CD4-positive, alpha-beta T cell treated with Interferon alpha-2 for 1 hour (primary cell): Measurements from ENCODE around the gene SMAD6.

Source experiments
- DNase-seq, 2 donors: peaks; one replicate each; pipeline ENCODE4 v3.0.0-alpha.2; 2020 to 2022

The SMAD6 gene

DNA sequence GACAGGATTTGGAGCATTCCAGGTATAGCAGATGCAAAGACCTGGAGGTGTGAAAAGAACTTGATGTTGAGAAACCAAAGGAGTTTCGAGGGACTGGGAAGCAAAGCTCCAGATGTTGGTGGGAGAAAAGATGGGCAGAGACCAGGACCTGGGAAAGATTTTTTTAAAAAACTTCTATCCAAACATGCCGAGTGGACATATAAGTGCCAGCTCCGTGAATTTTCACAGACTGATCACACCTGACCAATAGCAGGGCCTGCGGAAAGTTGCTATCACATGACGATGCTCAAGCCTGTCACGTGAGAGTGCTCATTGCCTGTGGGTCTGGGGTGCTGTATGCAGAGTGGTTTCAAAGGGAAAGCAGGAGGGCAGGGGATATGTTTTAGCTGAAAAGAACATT, 19.9 kb downstream of the SMAD6 start:
- no peak for DNase-seq

DNA sequence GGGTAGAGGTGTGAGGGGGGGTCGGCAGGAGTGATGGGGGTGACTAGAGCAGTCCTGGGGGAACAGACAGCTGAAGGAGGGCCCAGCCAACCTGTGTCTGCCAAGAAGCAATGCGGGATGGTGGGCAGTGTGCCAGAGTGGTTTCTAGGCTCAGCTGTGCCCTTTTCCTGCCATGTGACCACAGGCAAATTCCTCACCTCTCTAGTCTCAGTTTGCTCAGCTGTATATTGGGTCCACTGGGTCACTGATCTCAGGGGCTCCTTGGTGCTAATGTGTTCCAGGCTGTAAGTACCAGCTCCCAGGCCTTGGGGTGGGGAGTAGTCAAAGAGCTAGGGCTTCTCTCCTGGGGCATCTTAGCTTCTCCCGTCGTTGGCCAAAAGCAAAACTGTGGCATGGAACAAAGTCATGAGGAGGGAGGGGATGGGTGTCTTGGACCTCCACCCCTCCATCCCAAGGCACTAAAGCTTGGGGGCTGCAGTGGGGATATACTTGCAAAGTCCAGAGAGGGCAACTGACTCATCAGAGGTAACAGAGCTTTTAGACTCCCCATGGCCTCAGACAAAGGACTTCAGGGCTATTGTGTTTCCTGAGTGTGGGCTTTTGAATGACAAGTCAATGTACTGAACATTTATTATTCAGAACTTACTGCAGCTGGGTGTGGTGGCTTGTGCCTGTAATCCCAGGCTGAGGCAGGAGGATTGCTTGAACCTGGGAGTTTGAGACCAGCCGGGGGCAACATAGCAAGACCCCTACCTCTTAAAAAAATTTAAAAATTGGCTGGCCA, 20.9 kb downstream of the SMAD6 start:
- DNase-seq, result no peak

DNA sequence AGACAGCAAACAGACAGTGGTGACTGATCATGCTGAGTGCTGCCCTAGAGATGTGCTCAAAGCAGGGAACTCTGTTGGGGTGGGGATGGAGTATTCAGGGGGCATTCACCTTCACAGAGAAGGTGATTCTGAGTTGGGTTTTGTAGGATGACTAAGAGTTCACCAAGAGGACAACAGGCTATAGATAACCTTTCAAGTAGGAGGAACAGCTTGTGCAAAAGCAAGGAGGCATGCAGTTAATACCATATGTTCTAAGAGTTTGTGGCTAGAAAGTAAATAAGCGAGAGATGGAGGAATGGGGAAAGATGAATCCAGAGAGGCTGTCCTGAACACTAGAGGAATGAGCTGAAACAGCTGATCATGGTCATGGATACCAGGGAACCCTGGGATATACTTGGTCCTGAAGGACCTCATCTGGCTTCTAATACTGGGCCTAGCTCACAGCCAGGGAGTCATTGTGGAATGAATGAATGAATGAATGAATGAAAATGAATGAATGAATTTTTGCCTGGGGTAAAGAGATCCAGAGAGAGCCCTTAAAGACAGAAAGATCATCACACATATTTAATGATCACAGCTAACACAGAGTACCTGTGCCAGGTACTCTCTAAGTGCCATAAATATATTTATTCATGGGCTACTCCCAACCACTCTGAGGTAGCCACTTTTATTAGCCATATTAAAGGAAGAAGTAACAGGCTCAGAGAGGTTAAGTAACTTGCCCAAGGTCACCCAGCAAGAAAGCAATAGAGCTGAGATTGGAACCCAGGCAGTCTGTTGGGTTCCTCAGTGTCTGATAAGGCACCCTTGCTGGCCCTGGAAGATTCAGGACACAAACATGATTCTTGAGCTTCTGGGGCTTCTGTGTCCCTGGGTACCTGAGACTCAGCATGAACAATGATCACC, 22.0 kb downstream of the SMAD6 start:
- no peak for DNase-seq

DNA sequence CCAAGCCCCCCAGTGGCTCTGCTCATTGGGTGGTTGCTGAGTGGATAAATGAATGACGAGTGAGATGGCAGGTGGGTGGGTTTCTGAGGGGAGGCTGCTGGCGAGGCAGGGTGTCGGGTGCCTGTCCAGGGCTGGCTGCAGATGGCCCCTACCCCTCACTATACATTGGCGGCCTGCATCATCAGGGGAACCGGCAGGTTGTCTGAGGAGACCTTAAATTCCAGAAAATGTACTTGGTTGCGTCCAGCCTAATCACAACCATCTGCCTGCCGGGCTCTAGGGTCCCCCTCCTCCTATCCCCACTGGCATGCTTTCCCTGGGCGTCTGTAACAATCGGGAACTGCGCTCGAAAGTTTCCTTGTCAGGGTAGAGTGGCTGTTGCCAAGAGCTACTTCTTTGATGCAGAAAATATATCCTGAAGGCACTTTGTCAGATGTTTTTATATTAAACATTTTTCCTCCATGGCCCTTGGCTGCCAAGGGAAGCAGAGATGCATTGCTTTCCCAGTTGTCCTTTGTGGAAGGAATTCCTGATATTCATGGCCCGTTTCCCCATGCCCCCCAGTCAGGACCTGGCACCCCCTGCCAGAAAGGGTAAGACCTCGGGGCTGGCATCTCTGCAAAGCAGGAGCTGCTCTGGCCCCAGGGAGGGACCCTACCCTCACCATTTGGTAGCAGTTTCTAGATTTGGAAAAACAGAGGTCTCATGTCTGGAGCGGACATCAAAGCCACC, 22.9 kb downstream of the SMAD6 start:
- no peak for DNase-seq

DNA sequence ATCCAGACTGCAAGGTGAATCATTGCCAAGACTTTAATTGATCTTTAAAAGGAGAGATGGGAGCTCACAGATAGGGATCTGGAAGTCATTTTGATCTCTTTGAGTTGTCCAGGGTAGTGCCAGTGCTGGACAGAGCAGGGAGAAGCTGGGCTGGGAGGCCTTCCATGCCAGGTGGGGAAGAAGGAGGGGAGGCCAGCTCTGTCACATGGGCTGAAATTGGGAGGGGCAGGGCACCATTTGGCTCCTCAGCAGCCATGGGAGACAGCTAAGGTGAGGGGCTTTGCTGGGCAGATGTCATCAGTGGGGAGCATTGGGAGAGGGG, 23.4 kb downstream of the SMAD6 start:
- no peak for DNase-seq

DNA sequence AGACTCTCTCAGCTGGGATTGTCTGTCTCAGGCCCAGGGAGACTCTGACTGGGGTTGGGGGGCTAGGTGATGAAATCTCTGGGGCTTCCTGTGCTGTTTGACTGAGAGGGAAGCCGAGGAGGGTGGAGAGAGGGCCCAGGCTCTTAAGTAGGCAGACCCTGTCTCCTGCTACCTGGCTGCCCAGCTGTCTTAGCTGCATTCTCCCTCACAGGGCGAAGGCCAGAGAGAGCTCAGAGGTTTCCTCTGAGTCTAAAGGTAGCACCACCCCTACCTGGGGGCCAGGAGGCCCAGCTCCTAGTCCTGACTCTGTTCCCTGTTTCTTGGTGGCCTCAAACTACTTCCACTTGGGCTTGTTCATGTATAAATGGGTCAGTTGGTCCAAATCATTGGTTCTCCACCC, 24.4 kb downstream of the SMAD6 start:
- no peak for DNase-seq

DNA sequence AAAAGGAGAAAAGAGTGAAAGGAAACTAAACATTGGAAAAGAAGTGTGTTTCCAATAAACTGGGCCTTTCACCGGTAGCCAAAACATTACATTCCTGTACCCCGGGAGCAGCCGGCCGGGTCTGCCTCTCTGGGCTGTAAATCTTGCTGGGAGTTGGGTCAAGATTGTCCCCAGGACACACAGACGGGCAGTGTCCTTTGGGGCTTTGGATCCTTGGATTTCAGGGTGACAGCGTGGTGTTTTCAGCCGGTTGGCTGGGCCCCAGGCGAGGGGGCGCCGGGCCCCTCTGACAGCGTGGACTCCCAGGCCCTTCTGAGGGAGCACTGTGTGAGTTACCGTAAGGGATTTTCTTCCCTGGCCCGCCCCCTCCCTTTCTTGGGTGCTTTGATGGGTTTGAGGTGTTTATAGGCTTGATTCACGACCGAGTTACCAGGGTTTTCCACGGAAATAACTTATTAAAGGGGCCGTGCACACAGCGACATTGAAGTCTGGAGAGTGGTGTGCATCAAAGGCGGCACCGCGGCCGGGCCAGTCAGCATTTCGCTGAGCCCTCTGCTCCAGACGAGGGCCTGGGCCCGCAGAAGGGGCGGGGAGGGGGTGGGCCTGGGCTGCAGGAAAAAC, 27.4 kb downstream of the SMAD6 start:
- DNase-seq, result no peak

DNA sequence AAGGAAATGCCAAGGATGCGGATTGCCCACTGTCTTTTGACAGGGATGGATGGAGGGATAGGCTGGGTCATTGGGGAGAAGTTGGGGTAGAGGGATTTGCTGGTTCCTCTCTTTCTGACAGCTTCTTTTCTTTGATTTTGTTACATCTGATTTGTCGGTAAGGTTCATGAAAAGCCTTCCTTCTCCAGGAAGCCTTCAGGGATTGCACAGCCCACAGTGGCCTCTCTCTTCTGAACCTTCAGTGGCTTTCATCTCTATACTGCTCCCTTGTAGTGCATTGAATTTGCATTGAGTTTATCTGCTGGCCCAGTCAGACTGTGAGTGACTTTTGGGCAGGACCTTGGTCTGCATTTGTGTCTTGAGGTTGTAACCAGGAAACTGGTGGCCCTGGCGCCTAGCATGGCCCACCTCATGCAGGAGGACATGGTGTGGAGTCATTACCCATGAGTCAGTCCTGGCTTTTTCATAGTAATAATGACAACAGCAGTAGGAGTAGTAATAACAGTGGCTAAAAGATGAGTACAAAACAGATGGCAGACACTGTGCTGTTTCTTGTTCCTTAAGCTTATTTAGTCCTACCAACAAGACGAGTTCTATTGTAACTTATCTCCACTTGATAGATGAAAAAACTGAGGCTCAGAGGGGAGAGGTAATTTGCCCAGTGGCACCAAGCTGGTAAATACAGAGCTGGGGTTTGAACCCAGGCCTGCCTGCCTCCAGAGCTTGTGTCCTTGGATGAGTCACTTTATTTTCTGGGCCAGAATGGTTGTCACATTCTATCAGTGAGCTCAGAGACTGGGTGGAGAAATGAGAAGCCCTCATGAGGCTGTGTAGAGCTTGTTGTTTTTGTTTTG, 28.4 kb downstream of the SMAD6 start:
- DNase-seq, result no peak

DNA sequence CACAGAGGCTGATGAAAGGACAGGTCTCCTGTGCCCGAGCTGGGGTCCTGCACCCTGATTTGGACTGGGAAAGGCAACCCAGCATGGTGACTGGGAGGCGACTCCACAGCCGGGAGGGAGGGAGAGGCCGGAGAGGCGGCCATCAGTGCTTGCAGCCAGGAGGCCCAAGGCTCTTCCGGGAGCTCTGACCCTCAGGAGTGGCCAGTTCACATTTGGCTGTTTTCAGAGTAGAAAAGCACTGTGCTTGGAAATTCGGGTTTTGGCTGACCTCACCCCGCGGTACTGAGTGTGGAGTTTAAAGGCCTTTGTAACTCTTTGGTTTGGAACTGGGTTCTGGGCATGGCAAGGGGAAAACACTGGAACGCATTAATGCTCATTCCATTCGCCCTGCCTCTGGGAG, 31.9 kb downstream of the SMAD6 start:
- no peak for DNase-seq

DNA sequence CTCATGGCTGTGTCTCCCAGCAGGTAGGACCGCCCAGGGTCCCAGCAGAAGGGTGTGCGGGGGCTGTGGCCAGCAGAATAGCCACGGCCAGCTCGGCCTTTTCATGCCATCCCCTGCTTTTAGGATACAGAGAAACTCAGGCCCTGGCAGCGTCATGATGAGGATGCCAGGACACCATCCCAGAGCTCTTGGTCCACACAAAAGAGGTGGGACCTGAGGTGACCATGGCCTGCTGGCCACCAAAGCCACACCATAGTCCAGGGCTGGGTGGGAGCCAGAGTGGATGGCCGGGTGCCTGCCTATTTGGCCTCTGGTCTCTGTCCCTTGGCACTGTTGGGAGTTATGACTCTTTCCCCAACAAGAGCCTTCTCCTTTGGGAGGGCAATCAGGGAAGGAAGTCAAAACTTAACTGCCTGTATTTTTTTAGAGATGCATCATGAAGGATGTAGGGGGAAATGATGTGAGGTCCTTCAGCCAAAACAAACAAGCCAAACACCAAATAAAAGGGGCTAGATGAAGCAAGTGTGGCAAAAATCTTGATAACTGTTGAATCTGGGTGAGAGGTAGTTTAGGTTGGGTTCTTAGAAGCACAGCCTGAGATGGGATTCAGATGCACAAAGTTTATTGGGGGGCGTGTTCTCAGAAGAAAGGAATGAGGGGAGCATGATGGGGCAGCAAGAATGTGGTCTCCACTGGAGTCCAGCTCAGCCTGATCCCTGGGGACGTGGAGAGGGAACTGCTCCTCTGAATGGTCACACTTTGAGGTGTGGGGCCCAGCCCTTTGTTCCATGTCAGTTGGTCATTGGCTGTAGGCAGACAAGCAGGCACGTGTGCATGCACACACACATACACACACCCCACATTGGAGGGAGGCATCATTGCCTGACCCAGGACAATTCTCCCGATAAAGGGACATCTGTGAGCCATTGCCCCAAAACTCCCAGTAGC, 33.2 kb downstream of the SMAD6 start:
- DNase-seq, result no peak

DNA sequence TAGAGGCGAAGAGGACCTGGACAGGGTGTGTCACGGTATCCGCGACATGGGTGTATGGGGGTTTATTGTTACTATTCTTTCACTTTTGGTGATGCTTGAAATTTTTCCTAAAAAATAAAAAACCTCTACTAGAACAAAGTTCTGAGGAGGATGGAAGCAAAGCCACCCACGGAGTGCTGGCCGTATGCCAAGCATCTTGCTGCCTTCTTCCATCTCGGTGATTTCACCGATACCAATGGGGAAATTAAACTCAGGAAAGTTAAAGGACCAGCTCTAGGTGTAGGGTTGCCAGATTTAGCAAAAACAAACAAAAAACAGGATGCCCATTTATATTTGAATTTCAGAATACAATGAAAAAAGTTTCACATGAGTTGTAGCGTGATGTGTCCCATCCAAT, 33.9 kb downstream of the SMAD6 start:
- no peak for DNase-seq

DNA sequence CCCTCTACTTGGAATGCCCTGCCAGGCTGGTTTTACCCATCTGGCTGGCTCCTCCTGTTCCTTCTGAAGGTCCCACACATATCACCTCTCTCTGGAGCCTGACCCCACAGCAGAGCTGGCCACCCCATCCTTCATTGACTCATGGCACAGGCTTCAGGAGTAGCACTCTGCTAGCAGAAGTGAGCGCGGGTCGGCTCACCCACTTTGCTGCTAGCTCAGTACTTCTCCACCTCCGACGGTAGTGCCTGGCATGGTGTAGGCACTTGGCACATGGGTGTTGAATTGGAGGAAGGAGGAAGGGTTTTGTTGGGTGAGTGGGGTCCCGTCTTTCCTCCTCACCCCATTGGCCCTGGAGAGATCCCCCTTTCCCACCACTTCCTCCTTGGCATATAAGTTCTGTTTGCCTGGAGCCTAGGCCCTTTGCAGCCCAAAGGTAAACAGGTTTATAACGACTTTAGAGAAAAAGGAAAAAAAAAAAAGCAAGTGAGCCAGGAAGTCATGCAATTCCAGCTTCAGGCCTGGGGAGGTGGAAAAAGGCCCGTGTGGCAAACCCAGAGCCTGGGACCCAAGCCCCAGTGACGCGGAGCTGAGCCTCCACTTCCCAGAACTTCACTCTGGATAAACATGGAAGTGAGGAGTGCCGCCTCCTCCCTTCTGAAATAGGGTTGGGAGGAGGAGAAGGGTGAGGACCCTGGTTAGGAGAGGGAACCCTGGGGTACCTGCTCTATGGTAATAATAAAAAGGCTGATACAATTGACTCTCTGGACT, 35.4 kb downstream of the SMAD6 start:
- no peak for DNase-seq

DNA sequence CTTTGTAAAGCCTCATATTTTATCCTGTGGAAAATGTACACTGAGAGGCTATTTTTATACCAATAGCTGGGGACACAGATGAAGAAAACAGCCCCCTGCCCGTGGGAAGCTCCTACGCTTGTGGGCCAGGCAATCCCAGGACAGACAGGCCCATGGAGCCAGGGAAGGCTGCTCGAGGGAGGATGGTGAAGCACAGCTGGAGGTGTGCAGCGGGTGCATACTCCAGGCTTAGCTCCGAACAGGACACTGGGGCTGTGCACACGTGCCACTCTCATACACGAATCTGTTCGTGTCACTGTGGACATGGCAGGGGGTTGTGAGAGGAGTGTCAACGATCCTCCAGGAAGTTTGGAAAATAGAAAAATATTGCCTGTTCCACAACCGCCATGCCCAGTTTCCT, 36.1 kb downstream of the SMAD6 start:
- DNase-seq, result no peak

DNA sequence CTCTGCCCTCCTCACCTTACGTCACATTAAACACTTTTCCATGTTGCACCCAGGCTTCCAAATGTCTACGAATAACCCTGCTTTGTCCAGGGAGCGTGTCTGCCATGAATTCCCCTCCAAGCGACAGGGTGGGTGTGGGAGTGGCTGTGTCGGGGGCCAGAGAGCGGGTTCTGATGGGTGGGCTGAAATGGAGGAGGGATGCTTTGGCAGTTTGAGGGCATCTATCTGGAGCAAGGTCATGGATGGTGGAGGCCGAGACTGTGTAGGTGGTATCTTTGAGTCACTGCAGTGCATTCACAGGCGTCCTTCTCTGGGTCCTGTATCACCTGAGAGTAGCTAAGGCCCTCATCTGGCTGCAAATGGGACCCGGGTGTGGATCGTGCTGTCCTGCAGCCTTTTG, 36.6 kb downstream of the SMAD6 start:
- DNase-seq, result no peak

DNA sequence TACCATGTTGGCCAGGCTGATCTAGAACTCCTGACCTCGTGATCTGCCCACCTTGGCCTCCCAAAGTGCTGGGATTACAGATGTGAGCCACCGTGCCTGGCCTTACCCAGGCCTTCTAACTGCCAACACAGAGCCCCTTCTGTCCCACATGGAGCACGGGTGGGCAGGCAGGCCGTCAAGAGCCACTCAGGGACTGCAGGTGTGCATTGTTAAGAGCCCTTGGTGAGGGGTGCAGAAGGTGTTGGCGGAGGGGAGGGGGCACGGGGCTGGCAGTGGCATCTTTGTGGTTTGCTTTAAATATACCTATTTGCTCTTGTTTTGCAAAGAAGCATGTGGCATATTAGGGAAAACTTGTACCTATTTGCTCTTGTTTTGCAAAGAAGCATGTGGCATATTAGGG, 37.3 kb downstream of the SMAD6 start:
- no peak for DNase-seq

DNA sequence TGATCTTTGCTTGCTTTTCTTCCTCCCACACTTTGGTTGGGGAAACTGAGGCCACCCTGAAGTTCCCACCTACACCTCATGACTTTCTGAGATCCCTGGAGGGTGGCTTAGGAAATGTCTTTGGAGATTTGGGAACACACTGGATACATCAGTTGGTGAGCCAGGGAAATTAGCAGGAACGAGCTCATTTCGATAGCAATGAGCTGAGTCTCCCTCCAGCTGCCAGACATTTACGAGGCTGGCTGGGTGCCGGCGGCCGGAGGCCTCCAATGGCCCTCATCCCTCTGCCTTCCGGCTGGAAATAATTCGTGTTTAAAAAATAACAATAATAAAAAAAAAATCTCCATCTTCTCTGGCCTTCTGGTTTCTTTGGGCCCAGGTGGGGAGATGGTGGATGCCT, 38.8 kb downstream of the SMAD6 start:
- no peak for DNase-seq

DNA sequence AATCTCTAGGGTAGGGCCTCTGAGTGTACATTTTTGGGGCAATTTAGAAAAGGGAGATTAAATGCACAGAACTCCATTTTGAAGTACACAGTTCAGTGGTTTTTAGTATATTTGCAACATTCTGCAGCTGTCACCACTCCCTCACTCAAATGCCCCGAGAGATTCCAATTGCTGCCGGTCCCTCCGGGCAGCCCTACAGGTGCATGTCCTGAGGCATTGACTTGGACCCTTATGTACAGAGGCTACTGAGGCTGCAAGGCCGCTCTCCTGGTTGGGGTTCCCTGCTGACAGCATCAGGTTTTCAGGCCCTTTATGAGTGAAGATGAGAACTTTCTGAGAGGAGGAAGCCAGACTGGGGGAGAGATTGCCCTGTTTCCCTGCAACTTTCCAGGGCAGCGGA, 39.6 kb downstream of the SMAD6 start:
- DNase-seq, result no peak

DNA sequence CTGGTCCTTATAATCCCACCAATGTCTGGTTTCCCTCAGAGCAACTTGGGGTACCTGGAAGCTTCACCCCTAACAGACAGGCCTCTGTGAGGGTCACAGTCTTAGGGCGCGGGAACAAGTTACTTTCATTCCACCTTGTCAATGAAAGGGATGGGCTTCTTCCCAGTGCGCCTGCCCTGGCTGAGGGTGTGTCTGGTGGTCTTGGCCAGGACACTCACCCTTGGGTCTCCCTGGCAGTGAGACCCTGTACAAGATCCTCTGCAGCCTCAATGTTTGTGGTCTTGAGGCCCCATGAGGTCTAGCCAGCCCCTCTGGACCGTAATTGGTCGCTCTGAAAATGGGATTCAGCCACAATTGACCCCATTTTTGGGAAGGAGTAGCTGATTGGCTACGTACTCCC, 40.2 kb downstream of the SMAD6 start:
- no peak for DNase-seq

DNA sequence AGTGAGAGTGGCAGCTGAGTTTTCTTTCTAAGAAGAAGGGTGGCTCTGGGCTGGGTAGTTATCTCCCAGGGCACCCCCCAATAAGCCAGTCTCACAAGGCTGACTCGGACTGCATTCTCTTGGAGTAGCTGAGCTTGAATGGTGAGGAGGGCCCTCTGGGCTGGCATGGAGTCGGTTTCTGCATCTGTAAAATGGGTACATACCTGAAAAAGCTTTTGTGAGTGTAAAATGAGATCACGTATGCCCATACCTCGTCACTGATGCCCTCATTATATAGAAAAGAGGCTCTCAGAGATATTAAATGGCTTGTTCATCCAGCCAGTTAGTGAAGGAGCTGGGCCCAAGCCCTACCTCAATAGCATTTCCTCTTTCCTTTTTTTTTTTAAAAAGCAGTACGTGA, 41.2 kb downstream of the SMAD6 start:
- DNase-seq, result no peak
